Bone marrow (tissue), 2 donors: ENCODE measurements around the gene TMEM143.
"Not testable (repeated sequence)": the region's sequence is repeated elsewhere in the genome, so short reads cannot be mapped to it uniquely, and the experiment has no call there.

Source experiments
- DNase-seq, 2 donors: peaks; one replicate each; lab custom pipeline; 2025; lab: John Stamatoyannopoulos, UW

Gene TMEM143

DNA sequence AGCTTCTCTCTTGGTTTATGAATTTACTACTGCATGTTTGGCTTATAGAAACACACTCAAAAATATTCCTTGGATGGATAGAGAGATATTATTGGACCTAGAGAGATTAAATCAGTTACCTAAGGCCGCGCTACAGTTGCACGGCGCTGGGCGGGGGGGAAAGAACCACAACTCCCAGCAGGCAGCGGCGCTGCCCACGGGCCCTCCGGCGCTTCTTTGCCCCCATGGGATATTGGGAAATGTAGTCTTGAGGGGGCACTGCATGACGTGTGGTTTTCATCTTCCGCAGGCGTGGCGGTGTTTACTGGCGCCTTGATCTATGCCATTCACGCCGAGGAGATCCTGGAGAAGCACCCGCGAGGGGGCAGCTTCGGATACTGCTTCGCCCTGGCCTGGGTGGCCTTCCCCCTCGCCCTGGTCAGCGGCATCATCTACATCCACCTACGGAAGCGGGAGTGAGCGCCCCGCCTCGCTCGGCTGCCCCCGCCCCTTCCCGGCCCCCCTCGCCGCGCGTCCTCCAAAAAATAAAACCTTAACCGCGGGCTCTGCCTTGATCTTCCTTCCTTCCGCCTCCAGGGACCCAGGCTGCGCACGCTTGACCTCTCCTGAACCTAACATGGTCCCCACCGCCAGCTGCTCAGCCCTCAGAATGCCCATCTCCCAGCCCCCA lies 33.6 kb downstream of the TMEM143 start:
- DNase-seq, result peak in 1 of 2 donors; percentile 57

DNA sequence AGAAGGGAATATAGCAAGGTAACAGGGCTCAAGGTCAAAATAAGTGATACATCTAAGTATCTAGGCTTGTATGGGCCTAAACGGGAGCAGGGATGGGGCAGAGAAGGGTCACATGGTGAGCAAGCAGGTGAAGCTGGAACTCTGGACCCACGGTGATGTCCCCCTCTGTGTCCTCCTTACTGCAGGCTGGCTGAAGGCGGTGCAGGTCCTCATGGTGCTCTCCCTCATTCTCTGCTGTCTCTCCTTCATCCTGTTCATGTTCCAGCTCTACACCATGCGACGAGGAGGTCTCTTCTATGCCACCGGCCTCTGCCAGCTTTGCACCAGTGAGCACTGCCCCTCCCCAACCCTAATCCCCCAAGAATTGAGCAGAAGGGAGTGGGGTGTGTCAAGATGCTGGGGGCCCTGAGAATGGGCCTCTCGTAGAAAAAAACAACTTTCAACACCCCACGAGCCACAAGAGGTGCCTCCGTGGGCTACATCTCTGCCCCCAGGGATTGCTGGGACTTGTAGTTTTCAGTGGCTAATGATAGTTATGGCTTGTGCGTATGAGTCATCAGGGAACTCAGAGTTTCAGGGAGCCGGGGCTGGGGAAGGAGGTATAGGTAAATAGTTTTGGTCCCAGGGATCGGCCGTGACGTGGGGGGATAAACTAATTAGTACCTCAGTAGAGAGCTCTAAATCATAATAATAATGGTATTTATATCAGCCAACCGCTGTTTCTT lies 34.4 kb downstream of the TMEM143 start:
- peak in 1 of 2 donors; percentile 25 for DNase-seq

DNA sequence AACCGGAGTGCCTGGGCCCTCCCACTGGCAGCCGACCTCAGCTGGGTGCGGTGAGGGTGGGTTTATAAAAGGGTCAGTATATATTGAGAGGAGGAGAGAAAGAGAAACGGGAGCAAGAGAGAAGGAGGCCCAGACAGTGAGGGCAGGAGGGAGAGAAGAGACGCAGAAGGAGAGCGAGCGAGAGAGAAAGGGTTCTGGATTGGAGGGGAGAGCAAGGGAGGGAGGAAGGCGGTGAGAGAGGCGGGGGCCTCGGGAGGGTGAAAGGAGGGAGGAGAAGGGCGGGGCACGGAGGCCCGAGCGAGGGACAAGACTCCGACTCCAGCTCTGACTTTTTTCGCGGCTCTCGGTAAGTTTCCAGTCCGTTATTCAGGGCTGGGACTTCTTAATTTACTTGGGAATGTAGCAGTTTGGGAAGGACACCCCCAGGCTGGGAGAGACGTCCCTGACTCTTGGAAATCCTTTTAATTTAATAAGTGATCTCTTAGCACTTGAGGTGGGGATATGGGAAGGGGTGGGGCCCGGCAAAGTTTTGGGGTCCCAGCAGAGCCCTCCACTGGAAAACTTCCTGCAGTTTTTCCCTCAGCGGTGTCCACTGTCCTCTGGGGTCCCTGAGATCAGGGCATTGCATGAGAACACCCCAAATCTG lies 38.4 kb downstream of the TMEM143 start, which contains the start of gene EMP3:
EMP3 (plus strand) TSS at position 288 of the 646 bp plus-strand sequence. CDS start 1,293 bp downstream, outside the sequence.
- peak; percentile 52 to 83 for DNase-seq

DNA sequence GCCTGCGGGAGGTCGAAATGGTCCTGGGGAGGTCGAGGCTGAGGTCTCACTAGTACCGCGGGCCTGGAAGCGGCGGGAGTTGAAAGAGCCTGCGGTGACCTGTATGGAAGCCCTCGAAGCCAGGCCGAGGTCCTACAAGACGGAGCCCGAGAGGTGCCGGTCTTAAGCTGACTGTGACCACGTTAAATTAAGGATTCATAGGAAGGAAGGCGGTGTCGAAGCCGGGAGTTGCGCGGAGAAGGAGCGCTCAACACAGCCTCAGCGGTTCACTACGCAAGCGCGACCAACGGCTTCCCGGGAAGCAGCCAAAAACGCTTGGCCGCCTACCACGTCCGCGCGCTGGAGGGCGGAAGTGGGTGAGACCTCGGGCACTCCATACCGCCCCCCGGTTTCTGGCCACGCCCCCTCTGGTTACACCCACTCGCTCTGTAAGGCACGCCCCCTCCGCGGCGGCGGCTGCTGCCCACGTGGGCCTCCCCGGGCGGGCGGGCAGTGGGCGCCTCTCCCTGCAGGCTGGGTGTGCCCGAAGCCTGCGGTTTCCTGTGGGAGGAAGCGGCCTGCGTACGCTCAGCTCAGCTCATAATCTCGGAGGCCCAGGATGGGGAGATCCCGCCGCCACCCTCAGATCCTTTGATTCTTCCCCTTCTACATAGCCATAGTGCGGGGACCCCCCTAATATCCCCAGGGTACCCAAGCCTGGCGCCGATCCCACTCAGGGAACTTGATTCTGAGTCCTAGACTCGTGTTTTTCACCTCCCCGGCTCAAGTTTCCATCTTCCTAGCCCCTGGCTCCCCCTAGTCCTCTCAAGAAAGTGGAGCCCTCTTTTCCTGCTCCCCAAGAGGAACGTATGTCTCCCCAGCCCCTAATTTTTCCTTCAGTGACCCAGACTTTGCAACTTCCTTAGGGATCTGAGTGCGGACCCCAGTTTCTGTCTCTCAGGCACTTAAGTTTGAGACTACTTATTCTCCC lies 41.8 kb downstream of the TMEM143 start:
- peak; percentile 96 for DNase-seq

DNA sequence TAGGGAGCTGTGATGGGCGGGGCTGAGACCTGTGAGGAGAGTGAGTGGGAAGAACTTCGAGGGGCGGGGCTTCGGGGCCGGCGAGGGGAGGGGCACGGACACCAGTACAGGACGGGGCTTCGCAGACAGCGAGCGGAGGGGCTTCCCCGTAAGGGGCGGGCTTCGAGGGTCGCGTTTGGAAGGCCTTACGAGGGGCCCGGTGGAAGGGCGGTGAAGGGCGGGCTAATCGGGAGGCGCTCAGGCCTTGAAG lies 42.4 kb downstream of the TMEM143 start:
- peak; percentile 89 to 94 for DNase-seq

DNA sequence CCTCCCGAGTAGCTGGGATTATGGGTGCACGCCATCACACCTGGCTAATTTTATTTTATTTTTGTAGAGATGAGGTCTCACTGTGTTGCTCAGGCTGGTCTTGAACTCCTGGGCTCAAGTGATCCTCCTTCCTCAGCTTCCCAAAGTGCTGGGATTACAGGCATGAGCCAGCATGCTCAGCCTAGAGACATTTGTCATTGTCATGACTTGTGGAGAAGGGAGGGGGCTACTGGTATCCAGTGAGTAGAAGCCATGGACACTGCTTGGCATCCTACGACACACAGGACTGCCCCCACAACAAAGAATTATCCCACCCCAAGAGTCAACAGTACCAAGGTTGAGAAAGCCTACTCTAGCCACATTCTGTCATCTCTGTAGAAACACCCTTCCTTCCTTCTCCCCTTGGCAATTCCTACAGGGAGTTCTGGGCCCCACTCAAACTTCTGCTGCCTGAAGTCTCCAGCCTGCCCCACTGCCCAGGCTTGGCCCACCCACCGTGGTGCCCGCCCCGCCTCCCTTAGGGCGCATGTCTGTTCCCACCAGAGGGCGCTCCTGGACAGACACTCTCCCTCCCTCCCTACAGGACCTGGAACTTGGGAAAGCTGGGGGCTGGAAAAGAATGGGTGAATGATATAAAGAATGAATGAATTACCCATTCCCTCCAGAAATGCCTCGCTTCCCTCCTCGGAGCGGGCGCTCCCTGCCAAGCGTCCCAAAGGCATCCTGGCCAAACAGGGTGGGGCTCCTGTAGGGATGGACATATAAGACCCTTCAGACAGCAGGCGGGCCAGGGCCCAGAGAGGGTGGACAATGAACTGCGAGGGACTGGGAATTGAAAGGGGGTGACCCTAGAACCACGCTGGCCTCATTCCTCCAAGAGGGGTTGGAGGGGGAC lies 43.8 kb downstream of the TMEM143 start:
- DNase-seq, result peak; percentile 24 to 51

DNA sequence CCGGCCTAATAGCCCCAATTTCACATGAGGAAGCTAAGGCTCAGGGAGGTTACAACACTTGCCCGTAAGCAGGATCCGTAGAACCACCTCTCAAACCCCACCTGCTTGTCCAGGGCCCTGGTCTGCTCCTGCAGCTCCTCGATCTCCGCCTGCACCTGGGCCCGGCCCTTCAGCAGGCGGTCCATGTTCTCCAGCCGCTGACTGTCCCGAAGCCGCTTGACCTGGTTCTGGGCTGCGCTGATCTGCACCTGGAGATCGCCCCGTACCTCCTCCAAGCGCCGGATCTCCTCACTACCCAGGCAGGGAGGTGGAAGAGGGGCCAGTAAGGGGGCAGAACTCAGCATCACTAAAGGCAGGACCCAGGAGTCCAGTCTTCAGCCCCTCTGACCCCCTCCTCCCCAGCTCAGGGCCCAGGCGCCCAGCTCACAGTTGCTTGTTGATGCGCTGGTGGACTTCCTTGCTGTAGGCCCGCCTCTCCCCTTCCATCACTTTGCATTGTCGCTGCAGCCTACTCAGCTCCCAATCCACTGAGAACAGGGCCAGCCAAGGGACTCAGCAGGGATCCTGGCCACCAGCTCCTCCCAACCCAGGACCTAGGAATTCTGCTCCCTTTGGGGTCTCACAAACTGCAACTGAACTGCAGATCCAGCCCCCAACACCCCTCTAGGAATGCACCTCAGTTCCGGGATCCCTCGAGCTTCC lies 45.3 kb downstream of the TMEM143 start:
- DNase-seq, result no peak

DNA sequence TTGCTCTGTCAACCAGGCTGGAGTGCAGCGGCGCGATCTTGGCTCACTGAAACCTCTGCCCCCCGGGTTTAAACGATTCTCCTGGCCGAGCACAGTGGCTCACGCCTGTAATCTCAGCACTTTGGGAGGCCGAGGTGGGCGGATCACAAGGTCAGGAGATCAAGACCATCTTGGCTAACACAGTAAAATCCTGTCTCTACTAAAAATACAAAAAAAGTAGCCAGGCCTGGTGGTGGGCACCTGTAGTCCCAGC lies 46.1 kb downstream of the TMEM143 start:
- not testable (repeated sequence) for DNase-seq

DNA sequence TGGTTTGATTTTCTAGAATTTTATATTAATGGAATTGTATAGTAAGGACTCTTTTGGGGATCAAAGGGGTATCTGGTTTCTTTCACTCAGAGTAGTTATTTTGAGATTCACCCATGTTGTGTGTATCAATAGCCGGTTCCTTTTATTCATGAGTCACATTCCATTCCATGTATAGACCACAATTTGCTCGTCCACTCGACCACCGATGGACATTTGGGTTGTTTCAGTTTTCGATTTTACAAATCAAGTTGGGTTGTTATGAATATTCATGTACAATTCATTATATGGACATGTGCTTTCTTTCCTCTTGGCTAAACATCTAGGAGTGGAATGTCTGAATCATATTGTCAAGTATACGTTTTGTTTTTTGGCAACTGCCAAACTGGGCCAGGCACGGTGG lies 48.0 kb downstream of the TMEM143 start:
- DNase-seq, result no peak

DNA sequence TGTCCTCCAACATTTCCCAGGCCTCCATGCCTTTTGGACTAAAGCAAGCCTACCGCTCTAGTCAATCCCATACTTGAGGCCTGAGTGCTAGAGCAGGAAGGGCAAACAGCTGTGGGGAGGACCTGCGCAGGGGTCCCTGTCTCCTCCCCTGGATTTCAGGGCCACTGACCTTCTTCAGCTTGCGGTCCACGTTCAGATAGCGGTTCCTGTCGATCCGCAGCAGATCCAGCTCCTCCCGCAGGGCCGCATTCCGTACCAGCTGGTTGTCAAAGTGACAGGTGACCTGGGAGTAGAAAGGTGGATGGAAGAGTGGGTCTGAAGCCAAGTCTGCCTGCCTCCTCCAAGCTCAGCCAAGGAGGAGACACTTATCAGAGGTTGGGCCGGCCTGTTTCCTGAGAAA lies 52.4 kb downstream of the TMEM143 start:
- DNase-seq, result no peak

DNA sequence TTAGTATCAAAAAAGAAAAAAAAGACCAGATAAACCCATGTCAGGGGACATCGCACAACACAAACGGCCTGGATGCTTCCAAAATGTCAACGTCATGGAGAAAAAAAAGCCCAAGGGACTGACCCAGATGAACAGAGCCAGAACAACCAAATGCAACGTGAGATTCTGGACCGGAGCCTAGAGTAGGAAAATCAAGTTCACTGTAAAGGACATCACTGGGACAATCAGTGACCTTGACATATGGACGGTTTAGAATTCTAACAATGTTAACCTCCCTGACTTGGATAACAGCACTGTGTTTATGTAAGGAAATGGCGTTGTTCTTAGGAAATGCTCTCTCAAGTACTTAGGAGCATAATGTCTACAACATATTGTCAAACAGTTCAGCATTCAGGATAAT lies 53.5 kb downstream of the TMEM143 start:
- DNase-seq, result no peak

DNA sequence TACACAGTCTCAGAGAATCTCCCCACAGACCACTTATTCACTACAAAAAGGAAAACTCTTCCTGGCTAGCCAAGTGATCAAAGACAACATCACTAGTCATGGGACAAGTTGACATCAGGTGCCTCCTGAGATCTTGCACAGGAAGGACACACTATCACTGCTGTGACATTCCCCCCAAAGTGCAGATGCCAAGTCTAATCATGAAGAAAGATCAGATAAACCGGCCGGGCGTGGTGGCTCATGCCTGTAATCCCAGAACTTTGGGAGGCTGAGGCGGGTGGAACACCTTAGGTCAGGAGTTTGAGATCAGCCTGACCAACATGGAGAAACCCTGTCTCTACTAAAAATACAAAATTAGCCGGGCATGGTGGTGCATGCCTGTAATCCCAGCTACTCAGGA lies 54.0 kb downstream of the TMEM143 start:
- not testable (repeated sequence) for DNase-seq

DNA sequence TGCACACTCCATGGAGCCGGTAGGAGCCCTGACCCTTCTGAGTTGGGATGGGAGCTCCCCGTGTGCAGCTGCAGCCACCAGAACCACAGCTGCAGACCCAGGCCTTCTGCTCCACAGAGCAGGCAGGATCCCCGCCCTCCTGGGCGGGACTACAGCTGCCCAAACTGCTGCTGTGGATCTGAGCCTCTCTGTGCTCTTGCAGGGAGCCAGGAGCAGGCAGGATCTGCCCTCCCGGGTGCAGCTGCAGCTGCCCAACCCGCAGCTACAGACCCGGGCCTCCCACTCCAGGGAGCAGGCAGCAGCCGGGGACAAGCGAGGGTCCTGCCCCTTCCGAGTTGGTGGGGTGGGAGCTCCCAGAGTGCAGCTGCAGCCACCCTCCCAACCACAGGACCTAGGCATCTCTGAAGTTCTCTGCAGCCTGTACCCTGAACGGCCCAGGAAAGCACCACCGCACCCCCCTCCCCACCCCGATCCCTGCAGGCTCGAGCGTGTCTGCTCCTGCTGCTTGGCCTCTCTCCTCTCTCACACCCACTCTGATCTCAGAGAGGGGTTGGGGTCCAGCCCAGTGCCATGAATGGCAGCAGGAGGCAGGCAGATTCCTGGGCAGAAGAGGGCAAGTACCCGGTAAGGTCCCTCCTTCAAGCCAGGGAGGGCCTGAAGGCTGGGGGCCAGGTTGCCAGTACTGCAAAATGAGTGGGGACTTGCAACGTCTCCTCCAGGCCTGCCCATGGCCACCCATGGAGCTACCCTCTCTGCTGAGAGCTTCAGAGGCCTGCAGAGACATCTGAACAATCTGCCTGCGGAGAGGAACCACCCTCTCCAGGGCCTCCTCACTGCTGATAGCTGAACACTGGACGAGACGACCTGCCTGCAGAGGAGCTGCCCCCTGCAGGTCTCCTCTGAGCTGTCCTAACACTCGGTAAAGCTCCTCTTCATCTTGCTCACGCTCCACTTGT lies 54.8 kb downstream of the TMEM143 start:
- DNase-seq, result no peak

DNA sequence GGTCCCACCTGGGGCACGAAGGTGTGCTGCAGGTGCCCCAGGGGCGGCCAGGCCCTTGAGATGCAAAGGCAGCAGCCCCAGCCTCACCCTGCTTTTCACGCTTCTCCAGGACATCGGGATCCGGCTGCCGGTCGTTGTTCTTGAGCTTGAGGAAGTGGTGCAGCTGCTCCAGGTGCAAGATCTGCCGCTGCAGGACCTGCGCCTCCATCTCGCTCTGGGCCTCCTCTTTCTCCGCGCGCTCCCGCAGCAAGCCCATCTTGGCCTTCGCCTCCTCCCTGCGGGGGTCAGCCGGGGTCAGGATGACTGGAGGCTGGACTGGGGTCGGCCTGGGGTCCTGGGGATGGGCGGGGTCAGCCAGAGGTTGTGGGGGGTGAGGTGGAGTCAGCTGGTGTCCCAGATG lies 59.9 kb downstream of the TMEM143 start:
- DNase-seq, result no peak

DNA sequence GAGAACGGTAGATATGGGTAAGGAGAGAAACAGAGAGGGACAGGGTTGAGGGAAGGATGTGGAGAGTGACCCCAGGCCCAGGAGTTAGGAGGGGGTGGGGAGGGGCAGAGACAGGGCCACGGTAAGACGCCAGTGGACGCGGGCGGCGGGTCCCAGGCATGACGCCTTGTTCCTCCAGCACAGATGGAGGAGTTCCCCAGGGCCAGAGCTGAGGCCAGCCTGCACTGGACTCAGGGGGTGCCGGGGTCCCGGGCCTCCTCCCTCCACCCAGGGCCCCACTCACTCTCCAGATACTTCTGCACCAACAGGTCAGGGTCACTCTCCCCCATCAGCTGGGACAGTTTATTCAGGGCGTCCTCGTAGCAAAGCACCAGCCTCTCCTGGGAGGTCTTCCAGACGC lies 60.4 kb downstream of the TMEM143 start:
- DNase-seq, result no peak

DNA sequence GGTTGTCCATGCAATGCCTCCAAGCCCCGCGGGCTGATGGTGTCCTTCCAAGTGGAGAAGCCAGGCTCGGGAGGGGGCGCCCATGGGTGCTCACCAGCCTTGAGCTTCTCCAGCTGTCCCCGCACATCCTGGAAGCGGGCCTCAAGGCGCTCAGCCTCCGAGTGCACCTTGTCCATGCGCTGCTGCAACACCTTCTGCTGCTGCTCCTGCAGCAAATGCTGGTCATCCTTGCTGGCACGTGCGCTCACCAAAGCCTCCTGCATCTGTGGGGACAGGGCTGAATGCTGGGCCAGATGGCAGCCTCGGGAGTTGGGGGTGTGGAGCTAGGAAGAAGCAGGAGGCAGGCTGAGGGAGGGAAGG lies 61.2 kb downstream of the TMEM143 start:
- DNase-seq, result no peak

DNA sequence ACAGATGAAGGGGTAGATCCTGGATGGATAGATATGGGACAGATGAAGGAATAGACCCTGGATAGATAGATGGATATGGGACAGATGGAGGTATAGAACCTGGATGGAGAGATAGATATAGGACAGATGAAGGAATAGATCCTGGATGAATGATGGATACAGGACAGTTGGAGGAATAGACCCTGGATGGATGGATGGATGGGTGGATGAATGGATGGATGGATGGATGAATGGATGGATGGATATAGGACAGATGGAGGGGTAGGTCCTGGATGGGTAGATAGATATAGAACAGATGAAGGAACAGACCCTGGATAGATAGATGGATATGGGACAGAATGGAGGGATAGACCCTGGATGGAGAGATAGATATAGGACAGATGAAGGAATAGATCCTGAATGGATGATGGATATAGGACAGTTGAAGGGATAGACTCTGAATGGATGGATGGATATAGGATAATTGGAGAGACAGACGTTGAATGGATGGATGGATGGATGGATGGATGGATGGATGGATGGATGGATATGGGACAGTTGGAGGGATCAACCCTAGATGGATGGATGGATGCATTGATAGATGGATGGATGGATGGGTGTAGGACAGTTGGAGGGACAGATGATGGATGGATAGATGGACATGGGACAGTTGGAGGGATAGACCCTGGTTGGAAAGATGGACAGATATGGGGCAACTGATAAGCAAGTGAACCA lies 61.7 kb downstream of the TMEM143 start:
- DNase-seq, result no peak

DNA sequence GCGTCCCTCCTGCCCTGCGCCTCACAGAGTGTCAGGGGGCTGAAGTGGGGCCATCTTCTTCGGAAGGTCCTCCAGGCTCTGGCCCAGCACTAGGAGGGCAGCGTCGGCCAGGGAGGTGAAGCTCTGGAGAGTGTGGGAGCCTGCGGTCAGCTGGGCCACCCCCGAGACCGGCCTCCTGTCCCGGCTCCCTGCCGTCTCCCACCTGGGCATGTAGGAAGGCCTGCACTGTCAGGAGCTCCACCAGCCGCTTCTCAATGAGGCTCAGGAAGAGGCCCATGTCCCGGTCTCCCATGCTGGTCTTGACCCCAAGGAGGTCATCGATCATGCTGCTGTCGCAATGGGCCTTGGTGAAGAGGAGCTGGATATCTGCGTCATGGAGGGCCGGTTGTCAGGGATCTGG lies 65.8 kb downstream of the TMEM143 start:
- no peak for DNase-seq
